Heart right ventricle (tissue), 16 donors: ENCODE measurements around the gene CRADD. TPM values are rescaled to one million over a fixed set of nuclear protein-coding genes. Genes with fewer than 3 reads are reported as not detected.

Experiments
- ATAC-seq, 8 donors: fragments of 200-7000 bp; cut with Tn5 transposase; one replicate each; pipeline ENCODE4 v1.9.1; 2020; ENCODE audit warnings: mild to moderate bottlenecking in 8 of 8, moderate library complexity in 8 of 8, moderate number of reproducible peaks in 1 of 8
- DNase-seq, 2 donors: peaks; one replicate each; pipeline ENCODE4 v3.0.0-alpha.2; 2020
- H3K27ac ChIP-seq, 10 donors: fragments of 200-600 bp; sonication (generic) in 2 of 10; one replicate each; pipeline versions ENCODE4 v1.5.0 to v1.8.0; 2020 to 2022; ENCODE audit warnings: mild to moderate bottlenecking in 3 of 10
- H3K27me3 ChIP-seq, 7 donors: fragments of 200-600 bp; one replicate each; pipeline ENCODE4 v1.8.0; 2021 to 2022; ENCODE audit warnings: mild to moderate bottlenecking in 2 of 7
- H3K36me3 ChIP-seq, 9 donors: fragments of 200-600 bp; sonication (generic) in 1 of 9; one replicate each; pipeline versions ENCODE4 v1.5.0 to v1.8.0; 2020 to 2022; ENCODE audit warnings: mild to moderate bottlenecking in 2 of 9
- H3K4me1 ChIP-seq, 9 donors: fragments of 200-600 bp; sonication (generic) in 1 of 9; one replicate each; pipeline versions ENCODE4 v1.5.0 to v1.8.0; 2020 to 2022; ENCODE audit warnings: mild to moderate bottlenecking in 4 of 9
- H3K4me3 ChIP-seq, 10 donors: fragments of 200-600 bp; sonication (generic) in 2 of 10; one replicate each; pipeline versions ENCODE4 v1.5.0 to v1.8.0; 2020 to 2022; ENCODE audit warnings: mild to moderate bottlenecking in 7 of 10, moderate library complexity in 2 of 10
- H3K9me3 ChIP-seq, 11 donors: fragments of 200-600 bp in 10 of 11; sonication (generic) in 2 of 11; one replicate each; pipeline versions ENCODE4 v1.5.0 to v1.8.0; 2013 to 2022; ENCODE audit warnings: mild to moderate bottlenecking in 2 of 11, control low read depth in 1 of 11, moderate library complexity in 1 of 11
- WGBS, 2 donors: extraction: QIAGEN DNeasy Blood & Tissue Kit; methylation state at CpG; one replicate each; pipeline ENCODE4 v1.1.7; 2013; ENCODE audit warnings: inconsistent platforms in 1 of 2; 5-methylcytosine and 5-hydroxymethylcytosine counted together
- intact Hi-C, 10 donors: fragments of 100-400 bp; cut with DNase I; formaldehyde crosslinking; loops; one replicate each; pipeline versions ENCODE4 v1.11.1 to v1.14.2; 2022
- polyA plus RNA-seq, 2 donors: library from polyadenylated mRNA; stranded (reverse); fragments of 200-250 nt; gene quantifications; one replicate each; pipeline ENCODE4 v1.2.3, GENCODE V29; 2013
- total RNA-seq, 10 donors: library from RNA; stranded (reverse); fragmentation: NEBNext Ultra II Directional in 3 of 10; extraction: Animal tissue kit (Norgen Biotek cat#: 25700) in 3 of 10; gene quantifications; one replicate each; pipeline versions ENCODE4 v1.2.1 to v1.2.4, GENCODE V29; 2021 to 2023
- TF ChIP-seq, protein P1 (sequence below), 9 donors: fragments of 200-600 bp; sonication (generic) in 2 of 9; IDR thresholded peaks; one replicate each; pipeline versions ENCODE4 v1.5.0 to v1.8.0; 2021 to 2022; ENCODE audit warnings: antibody characterized with exemption in 9 of 9, mild to moderate bottlenecking in 5 of 9, moderate library complexity in 1 of 9
- donor health status: Arrhythmogenic right ventricular cardiomyopathy.
- donor health status: ischemic (EF 13 %, LVEDD 7.1; RV severe dilation, severe dysfunction).
- donor health status: healthy with polysubstance abuse.
- donor health status: DM: no; HTN: yes; CAD: no.
- donor health status: DM: no; HTN: no; CAD: no.
- donor health status: ischemic (EF 25% LVEDD 6.9; RV normal size, moderate dysfunction).
- donor health status: ischemic (EF 25% LVEDD 5.7; RV mildly dilated, moderate dysfunction).
- donor health status: healthy.
- donor health status: DM: yes; HTN: yes; CAD: no.
- donor health status: Ischemic cardiomyopathy.
- donor health status: ischemic (EF 35%, LVEDD 5.7; RV mildly dilated, moderate dysfunction).
- donor health status: nonischemic (EF 11% LVEDD 7.7; RV severe dilation, severe dysfunction).
- donor health status: DM: yes; HTN: yes; CAD: no.
- donor health status: PGD.
- donor health status: ischemic (EF 29% LVEDD 5.4; RV normal size, mild dysfunction).
- donor health status: nonischemic (EF 23%, LVEDD 6.1; RV moderate dilation, normal function).

The CRADD gene
- total and polyA plus RNA-seq, 12 donors, result 5.0 to 80.1 (median 51.4) TPM

DNA sequence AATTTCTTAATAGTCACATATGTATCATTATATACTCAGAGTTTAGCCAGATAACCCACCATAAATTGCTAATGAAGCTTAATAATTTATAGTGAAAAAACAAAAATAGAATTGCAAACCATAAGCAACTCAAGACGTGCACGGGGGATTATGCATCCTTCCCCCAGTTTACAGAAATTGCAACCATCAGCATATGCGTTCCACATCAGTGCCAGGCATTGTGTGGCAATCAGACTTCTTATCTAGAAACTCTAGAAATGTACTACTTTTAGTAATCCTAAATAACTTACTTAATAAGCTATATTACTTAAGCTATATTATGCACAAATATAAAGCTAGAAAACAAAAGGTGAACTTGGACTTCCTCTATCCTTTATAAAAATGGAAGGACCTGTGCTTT, 115.8 kb downstream of the CRADD start:
- Histone ChIP-seq H3K9me3 (no peaks in the 10 kb centered on the region), H3K4me1 (peaks cover 0 to 42% (median 25%) of the 10 kb centered on the region in 9 donors), H3K27me3 (no peaks in the 10 kb centered on the region), H3K4me3 (no peak overlapping the region), H3K27ac (no peak overlapping the region), H3K36me3 (no peaks in the 10 kb centered on the region)
- DNase-seq (no peak), ATAC-seq (no peak)
- intact Hi-C loops, result no loop called here
- TF ChIP-seq, protein P1, sequence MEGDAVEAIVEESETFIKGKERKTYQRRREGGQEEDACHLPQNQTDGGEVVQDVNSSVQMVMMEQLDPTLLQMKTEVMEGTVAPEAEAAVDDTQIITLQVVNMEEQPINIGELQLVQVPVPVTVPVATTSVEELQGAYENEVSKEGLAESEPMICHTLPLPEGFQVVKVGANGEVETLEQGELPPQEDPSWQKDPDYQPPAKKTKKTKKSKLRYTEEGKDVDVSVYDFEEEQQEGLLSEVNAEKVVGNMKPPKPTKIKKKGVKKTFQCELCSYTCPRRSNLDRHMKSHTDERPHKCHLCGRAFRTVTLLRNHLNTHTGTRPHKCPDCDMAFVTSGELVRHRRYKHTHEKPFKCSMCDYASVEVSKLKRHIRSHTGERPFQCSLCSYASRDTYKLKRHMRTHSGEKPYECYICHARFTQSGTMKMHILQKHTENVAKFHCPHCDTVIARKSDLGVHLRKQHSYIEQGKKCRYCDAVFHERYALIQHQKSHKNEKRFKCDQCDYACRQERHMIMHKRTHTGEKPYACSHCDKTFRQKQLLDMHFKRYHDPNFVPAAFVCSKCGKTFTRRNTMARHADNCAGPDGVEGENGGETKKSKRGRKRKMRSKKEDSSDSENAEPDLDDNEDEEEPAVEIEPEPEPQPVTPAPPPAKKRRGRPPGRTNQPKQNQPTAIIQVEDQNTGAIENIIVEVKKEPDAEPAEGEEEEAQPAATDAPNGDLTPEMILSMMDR (IDR thresholded peaks at IDR 0.05), result no peak
- WGBS, 2 donors, result 94 to 96% methylated on average over 3 of the region's 3 CpGs

DNA sequence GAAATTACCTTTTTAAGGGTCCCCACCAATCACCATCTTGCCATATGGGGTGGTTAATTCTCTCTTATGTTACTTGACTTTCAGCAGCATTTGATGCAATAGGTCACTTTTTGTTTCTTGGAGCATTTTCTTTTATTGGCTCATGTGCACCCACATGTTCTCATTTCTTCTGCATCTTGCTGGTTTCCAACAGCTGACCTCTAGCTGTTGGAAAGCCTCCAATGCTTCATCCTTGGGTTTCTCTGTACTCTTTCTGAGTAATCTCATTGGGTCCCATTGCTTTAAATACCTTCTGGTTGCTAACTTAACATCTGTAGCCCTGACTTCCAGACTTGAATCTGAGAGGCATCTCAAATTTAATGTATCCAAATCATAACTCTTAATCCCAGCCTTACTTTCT, 116.8 kb downstream of the CRADD start:
- H3K9me3 ChIP-seq, result no peaks in the 10 kb centered on the region
- no peak overlapping the region for H3K27ac ChIP-seq
- no peak for DNase-seq
- TF ChIP-seq, protein P1 (IDR thresholded peaks at IDR 0.05), result no peak
- peaks cover 0 to 52% (median 27%) of the 10 kb centered on the region in 9 donors for H3K4me1 ChIP-seq
- H3K4me3 ChIP-seq, result no peak overlapping the region
- intact Hi-C loops, result no loop called here
- H3K27me3 ChIP-seq, result no peaks in the 10 kb centered on the region
- peak in 3 of 8 donors; percentile 23 to 69 (median 47) for ATAC-seq
- H3K36me3 ChIP-seq, result no peaks in the 10 kb centered on the region

DNA sequence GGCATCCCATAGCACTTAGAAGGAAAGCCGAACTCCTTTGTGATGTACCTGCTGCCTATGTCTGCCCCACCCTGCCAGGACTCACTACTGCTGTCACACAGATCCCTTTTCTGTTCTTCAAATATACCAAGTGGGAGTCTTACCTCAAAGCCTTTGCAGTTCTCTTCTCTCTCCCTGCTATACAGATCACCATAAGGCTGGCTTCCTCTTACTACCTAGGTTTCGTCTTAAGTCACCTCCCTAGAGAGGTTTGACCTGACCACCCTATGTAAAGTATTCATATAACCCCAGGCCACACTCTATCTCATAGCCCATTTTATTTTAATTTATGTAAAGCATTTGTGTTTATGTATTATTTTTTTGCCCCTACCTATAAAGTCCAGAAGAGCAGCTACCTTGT, 117.6 kb downstream of the CRADD start:
- Histone ChIP-seq H3K27ac (peak overlapping the region in 1 of 10 donors; percentile 23), H3K9me3 (no peaks in the 10 kb centered on the region), H3K36me3 (no peaks in the 10 kb centered on the region), H3K4me1 (peaks cover 0 to 46% (median 20%) of the 10 kb centered on the region in 9 donors), H3K27me3 (no peaks in the 10 kb centered on the region), H3K4me3 (no peak overlapping the region)
- TF ChIP-seq, protein P1 (IDR thresholded peaks at IDR 0.05), result no peak
- ATAC-seq, result no peak
- intact Hi-C loops, result no loop called here
- no peak for DNase-seq
- WGBS, 2 donors, result 96 to 98% methylated on average over 2 of the region's 2 CpGs

DNA sequence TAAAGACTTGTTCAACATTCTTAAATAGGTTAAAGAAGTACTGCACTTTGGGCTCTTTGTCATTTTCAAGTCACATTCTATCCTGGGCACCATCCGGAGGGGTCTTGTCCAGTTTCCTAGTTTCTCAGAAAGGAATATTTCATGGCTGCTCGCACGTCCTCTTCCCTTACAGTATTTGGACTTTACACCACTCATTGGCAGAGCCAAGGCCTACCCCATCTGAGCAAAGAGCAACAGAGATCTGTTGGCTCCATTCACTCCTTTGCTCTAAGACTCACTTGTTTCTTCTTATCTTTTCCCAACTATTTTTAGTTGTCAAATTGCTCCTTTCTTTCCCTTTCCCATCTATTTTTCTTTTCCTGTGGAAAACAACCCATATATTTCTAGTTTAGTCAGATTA, 118.2 kb downstream of the CRADD start:
- no peaks in the 10 kb centered on the region for H3K9me3 ChIP-seq
- no peak for ATAC-seq
- no peak for DNase-seq
- H3K27ac ChIP-seq, result peak overlapping the region in 3 of 10 donors; percentile 6 to 27 (median 23)
- WGBS, 2 donors, result 74 to 79% methylated on average over 3 of the region's 3 CpGs
- no peaks in the 10 kb centered on the region for H3K27me3 ChIP-seq
- intact Hi-C loops, result no loop called here
- peaks cover 0 to 46% (median 17%) of the 10 kb centered on the region in 9 donors for H3K4me1 ChIP-seq
- H3K4me3 ChIP-seq, result no peak overlapping the region
- TF ChIP-seq, protein P1 (IDR thresholded peaks at IDR 0.05), result no peak
- H3K36me3 ChIP-seq, result no peaks in the 10 kb centered on the region
